ENCODE measurements around the gene EXOC4. TPM values are rescaled to one million over a fixed set of nuclear protein-coding genes. Genes with fewer than 3 reads are reported as not detected.

Gene EXOC4
- total and polyA plus RNA-seq, 2 of the 13 experiments (the other 11 are each of a cell fraction or from before 2014, with no cell fraction given) = 22.5 to 39.0 TPM

DNA sequence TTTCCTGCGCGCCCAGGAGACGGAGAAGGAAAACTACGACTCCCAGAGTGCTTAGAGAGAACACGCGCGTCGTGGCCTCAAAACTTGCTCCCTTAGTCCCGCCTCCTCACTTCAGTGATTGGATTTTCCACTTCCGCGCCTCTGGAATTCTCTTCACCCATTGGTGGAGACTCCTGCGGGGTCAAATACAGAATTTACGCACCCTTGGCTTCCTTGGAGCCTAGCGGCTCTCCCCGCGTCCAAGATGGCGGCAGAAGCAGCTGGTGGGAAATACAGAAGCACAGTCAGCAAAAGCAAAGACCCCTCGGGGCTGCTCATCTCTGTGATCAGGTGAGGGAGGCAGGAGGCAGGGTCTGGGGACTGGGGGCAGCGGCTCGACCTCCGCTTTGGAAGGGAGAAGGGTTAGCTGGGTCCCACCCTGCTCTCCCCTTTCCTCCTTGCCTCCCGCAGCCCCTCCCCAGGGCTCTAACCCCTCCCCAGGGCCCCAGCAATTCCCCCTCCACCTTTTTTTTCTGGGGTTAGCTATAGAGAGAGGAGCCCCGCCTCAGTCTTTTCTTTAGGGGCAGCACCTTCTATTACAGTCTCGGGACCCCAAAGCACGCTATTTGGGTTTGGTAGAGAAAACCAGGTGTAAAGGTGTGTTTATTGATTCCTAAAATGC lies at the start of gene EXOC4 (continued):
- TF ChIP-seq SOX6 (IDR thresholded peaks at IDR 0.05) (no peak), SOX6 (CRISPR knock-in tag; IDR thresholded peaks at IDR 0.05) (no peak), ZNF713 (CRISPR knock-in tag; IDR thresholded peaks at IDR 0.05) (no peak), POGZ (CRISPR knock-in tag; IDR thresholded peaks at IDR 0.05) (peak; percentile 29; the same call in 1 of the 2 replicates), ERF (CRISPR knock-in tag; IDR thresholded peaks at IDR 0.05) (no peak), ZNF605 (CRISPR knock-in tag; IDR thresholded peaks at IDR 0.05) (peak; percentile 52; the same call in 1 of the 2 replicates), ZNF317 (CRISPR knock-in tag; IDR thresholded peaks at IDR 0.05) (no peak), ZSCAN12 (CRISPR knock-in tag; IDR thresholded peaks at IDR 0.05) (no peak), U2AF2 (IDR thresholded peaks at IDR 0.05; ENCODE audit: low read depth, low read length) (no peak), ZNF274 (CRISPR knock-in tag; IDR thresholded peaks at IDR 0.05) (0 out of 2 replicates have a peak, but pooled peaks have one; percentile 48), BCL6 (CRISPR knock-in tag; IDR thresholded peaks at IDR 0.05) (no peak), ZNF335 (CRISPR knock-in tag; IDR thresholded peaks at IDR 0.05) (0 out of 2 replicates have a peak, but pooled peaks have one; percentile 31), PAX8 (CRISPR knock-in tag; IDR thresholded peaks at IDR 0.05; ENCODE audit: borderline replicate concordance) (no peak), GLI4 (CRISPR knock-in tag; IDR thresholded peaks at IDR 0.05; ENCODE audit: borderline replicate concordance) (no peak), ZNF510 (CRISPR knock-in tag; IDR thresholded peaks at IDR 0.05; ENCODE audit: low read depth) (no peak), ATF7-NPFF (CRISPR knock-in tag; IDR thresholded peaks at IDR 0.05; ENCODE audit: low read depth) (no peak), HNF4A (CRISPR knock-in tag; IDR thresholded peaks at IDR 0.05) (no peak)
- TF ChIP-seq, protein P1, sequence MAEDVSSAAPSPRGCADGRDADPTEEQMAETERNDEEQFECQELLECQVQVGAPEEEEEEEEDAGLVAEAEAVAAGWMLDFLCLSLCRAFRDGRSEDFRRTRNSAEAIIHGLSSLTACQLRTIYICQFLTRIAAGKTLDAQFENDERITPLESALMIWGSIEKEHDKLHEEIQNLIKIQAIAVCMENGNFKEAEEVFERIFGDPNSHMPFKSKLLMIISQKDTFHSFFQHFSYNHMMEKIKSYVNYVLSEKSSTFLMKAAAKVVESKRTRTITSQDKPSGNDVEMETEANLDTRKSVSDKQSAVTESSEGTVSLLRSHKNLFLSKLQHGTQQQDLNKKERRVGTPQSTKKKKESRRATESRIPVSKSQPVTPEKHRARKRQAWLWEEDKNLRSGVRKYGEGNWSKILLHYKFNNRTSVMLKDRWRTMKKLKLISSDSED (CRISPR knock-in tag; IDR thresholded peaks at IDR 0.05) = no peak
- TF ChIP-seq, protein P2, sequence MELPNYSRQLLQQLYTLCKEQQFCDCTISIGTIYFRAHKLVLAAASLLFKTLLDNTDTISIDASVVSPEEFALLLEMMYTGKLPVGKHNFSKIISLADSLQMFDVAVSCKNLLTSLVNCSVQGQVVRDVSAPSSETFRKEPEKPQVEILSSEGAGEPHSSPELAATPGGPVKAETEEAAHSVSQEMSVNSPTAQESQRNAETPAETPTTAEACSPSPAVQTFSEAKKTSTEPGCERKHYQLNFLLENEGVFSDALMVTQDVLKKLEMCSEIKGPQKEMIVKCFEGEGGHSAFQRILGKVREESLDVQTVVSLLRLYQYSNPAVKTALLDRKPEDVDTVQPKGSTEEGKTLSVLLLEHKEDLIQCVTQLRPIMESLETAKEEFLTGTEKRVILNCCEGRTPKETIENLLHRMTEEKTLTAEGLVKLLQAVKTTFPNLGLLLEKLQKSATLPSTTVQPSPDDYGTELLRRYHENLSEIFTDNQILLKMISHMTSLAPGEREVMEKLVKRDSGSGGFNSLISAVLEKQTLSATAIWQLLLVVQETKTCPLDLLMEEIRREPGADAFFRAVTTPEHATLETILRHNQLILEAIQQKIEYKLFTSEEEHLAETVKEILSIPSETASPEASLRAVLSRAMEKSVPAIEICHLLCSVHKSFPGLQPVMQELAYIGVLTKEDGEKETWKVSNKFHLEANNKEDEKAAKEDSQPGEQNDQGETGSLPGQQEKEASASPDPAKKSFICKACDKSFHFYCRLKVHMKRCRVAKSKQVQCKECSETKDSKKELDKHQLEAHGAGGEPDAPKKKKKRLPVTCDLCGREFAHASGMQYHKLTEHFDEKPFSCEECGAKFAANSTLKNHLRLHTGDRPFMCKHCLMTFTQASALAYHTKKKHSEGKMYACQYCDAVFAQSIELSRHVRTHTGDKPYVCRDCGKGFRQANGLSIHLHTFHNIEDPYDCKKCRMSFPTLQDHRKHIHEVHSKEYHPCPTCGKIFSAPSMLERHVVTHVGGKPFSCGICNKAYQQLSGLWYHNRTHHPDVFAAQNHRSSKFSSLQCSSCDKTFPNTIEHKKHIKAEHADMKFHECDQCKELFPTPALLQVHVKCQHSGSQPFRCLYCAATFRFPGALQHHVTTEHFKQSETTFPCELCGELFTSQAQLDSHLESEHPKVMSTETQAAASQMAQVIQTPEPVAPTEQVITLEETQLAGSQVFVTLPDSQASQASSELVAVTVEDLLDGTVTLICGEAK (IDR thresholded peaks at IDR 0.05) = no peak
- TF ChIP-seq, protein P2 (CRISPR knock-in tag; IDR thresholded peaks at IDR 0.05) = no peak
- TF ChIP-seq, protein P3, sequence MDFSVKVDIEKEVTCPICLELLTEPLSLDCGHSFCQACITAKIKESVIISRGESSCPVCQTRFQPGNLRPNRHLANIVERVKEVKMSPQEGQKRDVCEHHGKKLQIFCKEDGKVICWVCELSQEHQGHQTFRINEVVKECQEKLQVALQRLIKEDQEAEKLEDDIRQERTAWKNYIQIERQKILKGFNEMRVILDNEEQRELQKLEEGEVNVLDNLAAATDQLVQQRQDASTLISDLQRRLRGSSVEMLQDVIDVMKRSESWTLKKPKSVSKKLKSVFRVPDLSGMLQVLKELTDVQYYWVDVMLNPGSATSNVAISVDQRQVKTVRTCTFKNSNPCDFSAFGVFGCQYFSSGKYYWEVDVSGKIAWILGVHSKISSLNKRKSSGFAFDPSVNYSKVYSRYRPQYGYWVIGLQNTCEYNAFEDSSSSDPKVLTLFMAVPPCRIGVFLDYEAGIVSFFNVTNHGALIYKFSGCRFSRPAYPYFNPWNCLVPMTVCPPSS (IDR thresholded peaks at IDR 0.05) = no peak

All from HepG2 (cell line).